Measurements from ENCODE around the gene SSX4. TPM values are rescaled to one million over a fixed set of nuclear protein-coding genes. Genes with fewer than 3 reads are reported as not detected.
"Not testable (repeated sequence)": the region's sequence is repeated elsewhere in the genome, so short reads cannot be mapped to it uniquely, and the experiment has no call there.

The SSX4 gene
- total RNA-seq = not detected
- not detected for polyA plus RNA-seq (2013, experiment 1 of 2)
- not detected for polyA plus RNA-seq (2013, experiment 2 of 2)
- 0 reads per million in 172 experiments for total RNA-seq

- intact Hi-C loops (cut with DNase I, micrococcal nuclease) = not testable (repeated sequence)
These were observed at the start of gene SSX4 for GRCh38 chrX:48383239-48383638. SSX4 (plus strand) TSS chrX:48383539; CDS start chrX:48384054, 515 bp downstream.

GRCh38 chrX:48346059-48346458, 37.3 kb upstream of the SSX4 start:
- intact Hi-C loops (cut with DNase I, micrococcal nuclease) = not testable (repeated sequence)

More at GRCh38 chrX:48383239-48383638, at the start of gene SSX4:
- H3K27ac ChIP-seq (ENCODE audit: low read depth in 1 of 2, low read length in 2 of 2); H3K27me3 Mint-ChIP-seq; DNase-seq; H3K27me3 ChIP-seq (ENCODE audit: control insufficient read depth in 1 of 2, insufficient read depth in 2 of 2, low read length in 2 of 2); H3K27ac Mint-ChIP-seq; H3K4me1 Mint-ChIP-seq (ENCODE audit: low read depth); CTCF ChIA-PET; H3K4me3 ChIP-seq (ENCODE audit: low read length); H3K4me3 Mint-ChIP-seq; H3K36me3 ChIP-seq (ENCODE audit: insufficient read depth, low read length); POLR2A ChIA-PET; H3K36me3 Mint-ChIP-seq (ENCODE audit: low read depth); H3K9me3 Mint-ChIP-seq; ATAC-seq (ENCODE audit: poor library complexity); H3K4me1 ChIP-seq (ENCODE audit: insufficient read depth, low read length); H3K9me3 ChIP-seq (ENCODE audit: control insufficient read depth in 1 of 2, insufficient read depth in 1 of 2, low read length in 2 of 2): not testable (repeated sequence)

GRCh38 chrX:48356315-48357094, 26.8 kb upstream of the SSX4 start, which contains the start of gene SSX3:
SSX3 (minus strand) TSS chrX:48356703; CDS start chrX:48355249, 1,454 bp downstream.
- H3K9me3 ChIP-seq (ENCODE audit: control insufficient read depth in 1 of 2, insufficient read depth in 1 of 2, low read length in 2 of 2); H3K27me3 ChIP-seq (ENCODE audit: control insufficient read depth in 1 of 2, insufficient read depth in 2 of 2, low read length in 2 of 2); H3K4me1 Mint-ChIP-seq (ENCODE audit: low read depth); ATAC-seq (ENCODE audit: poor library complexity); H3K27me3 Mint-ChIP-seq; H3K9me3 Mint-ChIP-seq; H3K4me3 ChIP-seq (ENCODE audit: low read length); H3K4me3 Mint-ChIP-seq; H3K36me3 ChIP-seq (ENCODE audit: insufficient read depth, low read length); DNase-seq; H3K27ac ChIP-seq (ENCODE audit: low read depth in 1 of 2, low read length in 2 of 2); POLR2A ChIA-PET; H3K27ac Mint-ChIP-seq; H3K4me1 ChIP-seq (ENCODE audit: insufficient read depth, low read length); CTCF ChIA-PET; intact Hi-C loops (cut with DNase I, micrococcal nuclease); H3K36me3 Mint-ChIP-seq (ENCODE audit: low read depth): not testable (repeated sequence)

More at GRCh38 chrX:48346059-48346458, 37.3 kb upstream of the SSX4 start:
- H3K36me3 ChIP-seq (ENCODE audit: insufficient read depth, low read length); H3K4me1 Mint-ChIP-seq (ENCODE audit: low read depth); H3K4me3 ChIP-seq (ENCODE audit: low read length); H3K27ac Mint-ChIP-seq; H3K4me3 Mint-ChIP-seq; DNase-seq; CTCF ChIA-PET; H3K27me3 Mint-ChIP-seq; H3K9me3 ChIP-seq (ENCODE audit: control insufficient read depth in 1 of 2, insufficient read depth in 1 of 2, low read length in 2 of 2); H3K36me3 Mint-ChIP-seq (ENCODE audit: low read depth); H3K27me3 ChIP-seq (ENCODE audit: control insufficient read depth in 1 of 2, insufficient read depth in 2 of 2, low read length in 2 of 2); H3K9me3 Mint-ChIP-seq; POLR2A ChIA-PET; ATAC-seq (ENCODE audit: poor library complexity); H3K4me1 ChIP-seq (ENCODE audit: insufficient read depth, low read length); H3K27ac ChIP-seq (ENCODE audit: low read depth in 1 of 2, low read length in 2 of 2): not testable (repeated sequence)

DNA sequence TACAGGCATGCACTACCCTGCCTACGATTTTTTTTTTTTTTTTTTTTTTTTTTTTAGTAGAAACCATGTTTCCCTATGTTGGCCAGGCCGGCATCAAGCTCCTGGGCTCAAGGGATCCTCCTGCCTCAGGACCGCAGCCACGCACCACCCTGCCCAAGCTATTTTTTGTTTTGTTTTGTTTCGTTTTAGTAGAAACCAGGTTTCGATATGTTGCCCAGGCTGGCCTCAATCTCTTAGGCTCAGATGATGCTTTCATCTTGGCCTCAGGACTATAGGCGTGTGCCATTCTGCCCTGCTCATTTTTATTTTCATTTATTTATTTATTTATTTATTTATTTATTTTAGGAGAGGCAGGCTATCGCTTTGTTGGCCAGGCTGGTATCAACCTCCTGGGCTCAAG, 25.7 kb upstream of the SSX4 start:
- DNase-seq = no peak
- Histone ChIP-seq H3K4me3 (ENCODE audit: low read length) (no peak overlapping the region), H3K27me3 (ENCODE audit: control insufficient read depth in 1 of 2, insufficient read depth in 2 of 2, low read length in 2 of 2) (no peaks in the 10 kb centered on the region), H3K4me1 (ENCODE audit: insufficient read depth, low read length) (no peaks in the 10 kb centered on the region), H3K27ac (ENCODE audit: low read depth in 1 of 2, low read length in 2 of 2) (no peak overlapping the region), H3K36me3 (ENCODE audit: insufficient read depth, low read length) (no peaks in the 10 kb centered on the region), H3K9me3 (ENCODE audit: control insufficient read depth in 1 of 2, insufficient read depth in 1 of 2, low read length in 2 of 2) (no peaks in the 10 kb centered on the region)
- ChIA-PET POLR2A (no interaction called here), CTCF (no interaction called here)
- no peak for ATAC-seq (ENCODE audit: poor library complexity)
- TF ChIP-seq, protein P1, sequence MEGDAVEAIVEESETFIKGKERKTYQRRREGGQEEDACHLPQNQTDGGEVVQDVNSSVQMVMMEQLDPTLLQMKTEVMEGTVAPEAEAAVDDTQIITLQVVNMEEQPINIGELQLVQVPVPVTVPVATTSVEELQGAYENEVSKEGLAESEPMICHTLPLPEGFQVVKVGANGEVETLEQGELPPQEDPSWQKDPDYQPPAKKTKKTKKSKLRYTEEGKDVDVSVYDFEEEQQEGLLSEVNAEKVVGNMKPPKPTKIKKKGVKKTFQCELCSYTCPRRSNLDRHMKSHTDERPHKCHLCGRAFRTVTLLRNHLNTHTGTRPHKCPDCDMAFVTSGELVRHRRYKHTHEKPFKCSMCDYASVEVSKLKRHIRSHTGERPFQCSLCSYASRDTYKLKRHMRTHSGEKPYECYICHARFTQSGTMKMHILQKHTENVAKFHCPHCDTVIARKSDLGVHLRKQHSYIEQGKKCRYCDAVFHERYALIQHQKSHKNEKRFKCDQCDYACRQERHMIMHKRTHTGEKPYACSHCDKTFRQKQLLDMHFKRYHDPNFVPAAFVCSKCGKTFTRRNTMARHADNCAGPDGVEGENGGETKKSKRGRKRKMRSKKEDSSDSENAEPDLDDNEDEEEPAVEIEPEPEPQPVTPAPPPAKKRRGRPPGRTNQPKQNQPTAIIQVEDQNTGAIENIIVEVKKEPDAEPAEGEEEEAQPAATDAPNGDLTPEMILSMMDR (IDR thresholded peaks at IDR 0.05) = no peak
- H3K4me1 Mint-ChIP-seq (ENCODE audit: low read depth) = no peaks in the 10 kb centered on the region
- H3K9me3 Mint-ChIP-seq = no peaks in the 10 kb centered on the region
- no peak overlapping the region for H3K27ac Mint-ChIP-seq
- no peak overlapping the region for H3K4me3 Mint-ChIP-seq
- intact Hi-C loops (cut with DNase I, micrococcal nuclease) = no loop called here
- no peaks in the 10 kb centered on the region for H3K27me3 Mint-ChIP-seq
- H3K36me3 Mint-ChIP-seq (ENCODE audit: low read depth) = no peaks in the 10 kb centered on the region

- H3K36me3 Mint-ChIP-seq (ENCODE audit: low read depth); H3K27ac Mint-ChIP-seq; H3K9me3 Mint-ChIP-seq; H3K4me3 ChIP-seq (ENCODE audit: low read length); H3K27me3 ChIP-seq (ENCODE audit: control insufficient read depth in 1 of 2, insufficient read depth in 2 of 2, low read length in 2 of 2); H3K4me3 Mint-ChIP-seq; H3K36me3 ChIP-seq (ENCODE audit: insufficient read depth, low read length); intact Hi-C loops (cut with DNase I, micrococcal nuclease); H3K4me1 ChIP-seq (ENCODE audit: insufficient read depth, low read length); H3K27me3 Mint-ChIP-seq; H3K9me3 ChIP-seq (ENCODE audit: control insufficient read depth in 1 of 2, insufficient read depth in 1 of 2, low read length in 2 of 2); POLR2A ChIA-PET; CTCF ChIA-PET; H3K4me1 Mint-ChIP-seq (ENCODE audit: low read depth); ATAC-seq (ENCODE audit: poor library complexity); DNase-seq; H3K27ac ChIP-seq (ENCODE audit: low read depth in 1 of 2, low read length in 2 of 2): not testable (repeated sequence)
These were observed 24.1 kb upstream of the SSX4 start for GRCh38 chrX:48359281-48359680.

DNA sequence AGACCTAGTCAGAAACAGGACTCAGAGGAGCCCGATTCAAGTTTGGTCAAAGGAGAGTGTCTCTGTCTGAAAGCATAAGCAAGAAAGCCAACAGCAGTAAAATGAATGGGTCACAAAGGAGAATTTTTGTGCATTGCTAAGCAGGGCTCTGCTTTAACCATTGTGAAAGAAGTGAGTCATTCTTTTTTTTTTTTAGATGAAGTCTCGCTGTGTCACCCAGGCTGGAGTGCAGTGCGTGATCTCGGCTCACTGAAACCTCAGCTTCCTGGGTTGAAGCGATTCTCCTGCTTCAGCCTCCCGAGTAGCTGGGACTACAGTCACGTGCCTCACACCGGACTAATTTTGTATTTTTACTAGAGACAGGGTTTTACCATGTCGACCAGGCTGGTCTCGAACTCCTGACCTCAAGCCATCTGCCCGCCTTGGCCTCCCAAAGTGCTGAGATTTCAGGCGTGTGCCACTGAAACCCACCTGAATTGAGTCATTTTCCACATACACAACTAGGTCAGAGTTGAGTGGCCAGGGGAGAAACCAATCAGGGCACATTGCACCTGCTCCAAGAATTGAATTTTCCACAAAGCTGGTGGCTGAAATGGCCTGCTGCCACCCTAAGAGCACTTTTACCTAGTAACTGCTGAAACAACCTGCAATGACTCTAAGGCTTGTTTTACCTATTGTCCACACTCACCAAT, 15.5 kb upstream of the SSX4 start:
- CTCF ChIA-PET; H3K9me3 ChIP-seq (ENCODE audit: control insufficient read depth in 1 of 2, insufficient read depth in 1 of 2, low read length in 2 of 2); H3K27me3 ChIP-seq (ENCODE audit: control insufficient read depth in 1 of 2, insufficient read depth in 2 of 2, low read length in 2 of 2); H3K4me1 ChIP-seq (ENCODE audit: insufficient read depth, low read length); H3K27me3 Mint-ChIP-seq; H3K4me3 ChIP-seq (ENCODE audit: low read length); H3K4me3 Mint-ChIP-seq; H3K9me3 Mint-ChIP-seq; H3K4me1 Mint-ChIP-seq (ENCODE audit: low read depth); H3K27ac ChIP-seq (ENCODE audit: low read depth in 1 of 2, low read length in 2 of 2); ATAC-seq (ENCODE audit: poor library complexity); H3K36me3 Mint-ChIP-seq (ENCODE audit: low read depth); POLR2A ChIA-PET; H3K27ac Mint-ChIP-seq; intact Hi-C loops (cut with DNase I, micrococcal nuclease); DNase-seq; H3K36me3 ChIP-seq (ENCODE audit: insufficient read depth, low read length): not testable (repeated sequence)
